C4-2B (cell line): ENCODE data around the gene PTH1R.

ENCODE experiments used
- H3K27ac ChIP-seq: fragments of 450-650 bp; 2 replicates; pipeline ENCODE4 v1.5.1; 2017
- CTCF ChIP-seq: fragments of 450-650 bp; conservative IDR thresholded peaks from 2 replicates; pipeline ENCODE4 v1.5.1; 2017; ENCODE audit warnings: mild to moderate bottlenecking
- ZFX ChIP-seq: fragments of 450-650 bp; IDR thresholded peaks from 2 replicates; pipeline ENCODE4 v1.6.1; 2017

The PTH1R gene

GRCh38 chr3:46835491-46835890 is 42.0 kb upstream of the PTH1R start:
- no peak for TF ChIP-seq CTCF
- TF ChIP-seq ZFX = no peak
- no peak overlapping the region for H3K27ac ChIP-seq

- no peak overlapping the region for H3K27ac ChIP-seq
- TF ChIP-seq CTCF = no peak
- TF ChIP-seq ZFX = no peak
These were observed 39.2 kb upstream of the PTH1R start for GRCh38 chr3:46838301-46838700.

- H3K27ac ChIP-seq = no peak overlapping the region
These were observed 37.0 kb upstream of the PTH1R start for GRCh38 chr3:46840491-46840890.

GRCh38 chr3:46843508-46843907 is 34.0 kb upstream of the PTH1R start:
- TF ChIP-seq CTCF = no peak
- no peak for TF ChIP-seq ZFX
- H3K27ac ChIP-seq = no peak overlapping the region

More at GRCh38 chr3:46840491-46840890, 37.0 kb upstream of the PTH1R start:
- TF ChIP-seq CTCF = no peak
- no peak for TF ChIP-seq ZFX

GRCh38 chr3:46844397-46844796 is 33.1 kb upstream of the PTH1R start:
- TF ChIP-seq CTCF (no peak), ZFX (no peak)
- no peak overlapping the region for H3K27ac ChIP-seq

- TF ChIP-seq ZFX (no peak), CTCF (no peak)
- no peak overlapping the region for H3K27ac ChIP-seq
These were observed 32.6 kb upstream of the PTH1R start for GRCh38 chr3:46844881-46845312.

- TF ChIP-seq CTCF (no peak), ZFX (no peak)
- no peak overlapping the region for H3K27ac ChIP-seq
These were observed 32.1 kb upstream of the PTH1R start for GRCh38 chr3:46845397-46845859.
